ENCODE results near the gene DOCK6. TPM values are rescaled to one million over a fixed set of nuclear protein-coding genes. Genes with fewer than 3 reads are reported as not detected.

DOCK6 gene
- total RNA-seq, 1 experiment from 2014 or later: 29.4 TPM

DNA sequence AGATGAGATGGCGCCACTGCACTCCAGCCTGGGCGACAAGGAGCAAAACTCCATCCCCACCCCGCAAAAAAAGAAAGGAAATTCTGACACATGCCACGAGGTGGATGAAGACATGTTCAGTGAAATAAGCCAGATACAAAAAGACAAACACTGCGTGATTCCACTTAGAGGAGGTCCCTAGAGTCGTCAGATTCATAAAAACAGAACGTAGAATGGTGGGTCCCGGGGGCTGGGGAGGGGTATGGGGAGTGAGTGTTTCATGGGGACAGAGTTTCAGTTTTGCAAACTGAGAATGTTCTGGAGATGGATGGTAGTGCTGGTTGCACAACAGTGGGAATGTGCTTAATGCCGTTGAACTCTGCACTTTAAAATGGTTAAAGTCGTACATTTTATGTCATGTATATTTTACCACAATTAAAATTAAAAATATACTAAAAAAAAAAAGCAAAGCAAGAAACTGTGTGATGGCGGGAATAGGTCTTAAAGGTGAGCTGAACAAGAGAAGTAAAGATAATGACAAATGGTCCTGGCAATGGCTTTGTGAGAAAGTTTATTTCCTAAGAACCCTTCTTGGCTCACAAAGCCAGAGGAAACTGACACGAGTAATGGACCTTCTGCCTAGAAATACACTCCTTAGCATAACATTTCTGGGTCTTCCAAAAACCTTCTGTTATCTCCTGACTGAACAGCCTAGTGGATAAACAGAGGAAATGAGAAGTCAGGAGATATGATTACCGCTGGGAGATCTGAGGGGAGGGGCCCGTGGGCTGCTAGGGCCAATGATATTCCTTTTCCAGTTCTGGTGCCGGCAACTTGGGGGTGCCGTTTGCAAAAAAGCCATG is 102.5 kb downstream of the DOCK6 start:
- Histone ChIP-seq H3K36me3 (ENCODE audit: low read depth, low read length) (peaks cover 4% of the 10 kb centered on the region; the same call in 1 of the 2 replicates), H3K27ac (ENCODE audit: low read length) (no peak overlapping the region), H3F3A (ENCODE audit: low read length, unreplicated experiment) (no peaks in the 10 kb centered on the region), H3K4me1 (ENCODE audit: insufficient read depth, low read length) (peaks cover 4% of the 10 kb centered on the region; the same call in 1 of the 2 replicates), H3K9ac (ENCODE audit: low read length) (no peak overlapping the region), H4K20me1 (ENCODE audit: low read length) (no peaks in the 10 kb centered on the region), H3K9me3 (ENCODE audit: low read length) (no peaks in the 10 kb centered on the region), H3K4me2 (ENCODE audit: low read length) (no peak overlapping the region), H3K27me3 (ENCODE audit: low read length) (no peaks in the 10 kb centered on the region), H3K79me2 (ENCODE audit: low read length) (peaks cover 8% of the 10 kb centered on the region), H3K9me2 (replicated peaks; ENCODE audit: low read length) (no peaks in the 10 kb centered on the region), H3K4me3 (ENCODE audit: low read length) (no peak overlapping the region), H2AFZ (ENCODE audit: low read length) (no peak overlapping the region)
- no peak for ATAC-seq
- intact Hi-C loops (cut with micrococcal nuclease): no loop called here
- ChIA-PET CTCF (no interaction called here), POLR2A (ENCODE audit: unreplicated experiment) (interaction anchor here (0.6 kb wide), 1 partner anchor 22 kb away, joined by 5 read pairs; no protein-coding TSS in a partner anchor)
- no peak for DNase-seq
- BruUV-seq (replicated peaks): no TSS peak
- TF ChIP-seq, protein P1, sequence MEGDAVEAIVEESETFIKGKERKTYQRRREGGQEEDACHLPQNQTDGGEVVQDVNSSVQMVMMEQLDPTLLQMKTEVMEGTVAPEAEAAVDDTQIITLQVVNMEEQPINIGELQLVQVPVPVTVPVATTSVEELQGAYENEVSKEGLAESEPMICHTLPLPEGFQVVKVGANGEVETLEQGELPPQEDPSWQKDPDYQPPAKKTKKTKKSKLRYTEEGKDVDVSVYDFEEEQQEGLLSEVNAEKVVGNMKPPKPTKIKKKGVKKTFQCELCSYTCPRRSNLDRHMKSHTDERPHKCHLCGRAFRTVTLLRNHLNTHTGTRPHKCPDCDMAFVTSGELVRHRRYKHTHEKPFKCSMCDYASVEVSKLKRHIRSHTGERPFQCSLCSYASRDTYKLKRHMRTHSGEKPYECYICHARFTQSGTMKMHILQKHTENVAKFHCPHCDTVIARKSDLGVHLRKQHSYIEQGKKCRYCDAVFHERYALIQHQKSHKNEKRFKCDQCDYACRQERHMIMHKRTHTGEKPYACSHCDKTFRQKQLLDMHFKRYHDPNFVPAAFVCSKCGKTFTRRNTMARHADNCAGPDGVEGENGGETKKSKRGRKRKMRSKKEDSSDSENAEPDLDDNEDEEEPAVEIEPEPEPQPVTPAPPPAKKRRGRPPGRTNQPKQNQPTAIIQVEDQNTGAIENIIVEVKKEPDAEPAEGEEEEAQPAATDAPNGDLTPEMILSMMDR (conservative IDR thresholded peaks at IDR 0.05; ENCODE audit: low read depth, low read length): no peak
- no peak for TF ChIP-seq EZH2phosphoT487 (IDR thresholded peaks at IDR 0.05; ENCODE audit: borderline replicate concordance, low read length)
- TF ChIP-seq EZH2 (IDR thresholded peaks at IDR 0.05; ENCODE audit: low read length, unreplicated experiment): no peak

DNA sequence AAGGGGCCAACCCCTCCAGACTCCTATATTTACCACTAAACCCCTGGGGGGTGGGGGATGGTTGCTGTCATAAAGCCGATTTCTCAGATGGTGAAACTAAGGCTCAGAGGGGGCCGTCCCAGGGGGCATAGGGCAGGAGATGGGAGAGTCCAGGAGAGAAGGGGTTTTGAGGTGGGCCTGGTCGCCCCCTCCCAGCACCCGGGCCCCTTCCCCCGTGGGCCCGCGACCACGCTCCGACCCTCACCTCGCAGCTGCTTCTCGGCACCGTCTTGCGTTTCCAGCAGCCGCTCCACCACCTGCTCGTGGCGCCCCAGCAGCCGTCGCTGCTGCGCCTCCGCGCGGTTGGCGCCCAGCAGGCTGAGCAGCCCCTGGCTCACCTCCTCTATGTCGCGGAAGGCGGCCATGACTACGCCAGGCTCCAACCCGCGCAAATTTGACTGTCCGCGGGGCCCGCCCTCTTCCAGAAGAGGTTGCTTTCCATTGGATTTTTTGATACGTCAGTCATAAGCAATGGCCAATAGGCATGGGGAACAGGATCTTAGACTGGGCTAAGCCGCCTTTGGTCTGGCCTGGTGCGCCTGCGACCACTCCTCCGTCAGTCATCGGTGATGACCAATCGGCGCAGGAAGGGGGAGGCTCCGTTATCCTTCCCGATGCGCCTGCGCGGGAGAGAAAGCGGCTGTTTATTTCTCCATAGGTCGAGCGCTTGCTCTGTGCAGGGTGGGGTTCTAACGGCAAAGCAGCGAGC is 106.8 kb downstream of the DOCK6 start, which contains the start of gene SPC24:
TSS of gene SPC24 (minus strand) at position 410 of the 748 bp plus-strand sequence. CDS start at position 404, 6 bp downstream.
- H2AFZ ChIP-seq (ENCODE audit: low read length): peak within 1 kb of the TSS; percentile 75
- no peaks in the 10 kb centered on the region for H3K9me2 ChIP-seq (replicated peaks; ENCODE audit: low read length)
- ATAC-seq: peak; percentile 94
- DNase-seq: peak; percentile 99
- no peaks in the 10 kb centered on the region for H3K27me3 ChIP-seq (ENCODE audit: low read length)
- H3K36me3 ChIP-seq (ENCODE audit: low read depth, low read length): peaks cover 5% of the 10 kb centered on the region; the same call in 1 of the 2 replicates
- peak within 1 kb of the TSS; percentile 94 for H3K4me3 ChIP-seq (ENCODE audit: low read length)
- H3K9me3 ChIP-seq (ENCODE audit: low read length): no peaks in the 10 kb centered on the region
- ChIA-PET POLR2A (ENCODE audit: unreplicated experiment) (no interaction called here), CTCF (no interaction called here)
- H3K4me2 ChIP-seq (ENCODE audit: low read length): peak within 1 kb of the TSS; percentile 89
- no peaks in the 10 kb centered on the region for H3F3A ChIP-seq (ENCODE audit: low read length, unreplicated experiment)
- TF ChIP-seq EZH2 (IDR thresholded peaks at IDR 0.05; ENCODE audit: low read length, unreplicated experiment) (no peak), EZH2phosphoT487 (IDR thresholded peaks at IDR 0.05; ENCODE audit: borderline replicate concordance, low read length) (no peak)
- TF ChIP-seq, protein P1 (conservative IDR thresholded peaks at IDR 0.05; ENCODE audit: low read depth, low read length): no peak
- H3K9ac ChIP-seq (ENCODE audit: low read length): peak within 1 kb of the TSS; percentile 95
- H3K4me1 ChIP-seq (ENCODE audit: insufficient read depth, low read length): peaks cover 28% of the 10 kb centered on the region
- no TSS peak for BruUV-seq (replicated peaks)
- peaks cover 47% of the 10 kb centered on the region for H3K79me2 ChIP-seq (ENCODE audit: low read length)
- H3K27ac ChIP-seq (ENCODE audit: low read length): peak within 1 kb of the TSS; percentile 35
- H4K20me1 ChIP-seq (ENCODE audit: low read length): no peaks in the 10 kb centered on the region
- intact Hi-C loops (cut with micrococcal nuclease): loop anchor here (1.0 kb wide), 2 partner anchors 12 to 16 kb away; no protein-coding TSS in a partner anchor

Measured in PC-3 (cell line).